Spleen (tissue), 11 donors: ENCODE results near the gene PRDM5. TPM values are rescaled to one million over a fixed set of nuclear protein-coding genes. Genes with fewer than 3 reads are reported as not detected.

Experiments used
- DNase-seq: peaks from one replicate; pipeline ENCODE4 v3.0.0-alpha.2; 2020
- H3K27ac ChIP-seq, 8 donors: fragments of 200-600 bp; sonication (generic) in 7 of 8; 1 replicate in 4 of 8; 2 replicates in 4 of 8; pipeline versions ENCODE4 v1.5.0 to v1.8.0; 2016 to 2021; ENCODE audit warnings: inconsistent platforms in 4 of 8, mild to moderate bottlenecking in 4 of 8, moderate library complexity in 1 of 8
- H3K27me3 ChIP-seq, 7 donors: fragments of 200-600 bp; sonication (generic) in 6 of 7; replicated peaks in 1 of 7; 1 replicate in 4 of 7; 2 replicates in 3 of 7; pipeline versions ENCODE4 v1.5.0 to v1.8.0; 2016 to 2021; ENCODE audit warnings: inconsistent platforms in 3 of 7, mild to moderate bottlenecking in 1 of 7
- H3K36me3 ChIP-seq, 6 donors: fragments of 200-600 bp; sonication (generic) in 5 of 6; 1 replicate in 4 of 6; 2 replicates in 2 of 6; pipeline versions ENCODE4 v1.5.0 to v1.8.0; 2016 to 2021; ENCODE audit warnings: inconsistent platforms in 2 of 6
- H3K4me1 ChIP-seq, 6 donors: fragments of 200-600 bp; sonication (generic) in 5 of 6; 1 replicate in 3 of 6; 2 replicates in 3 of 6; pipeline versions ENCODE4 v1.5.0 to v1.8.0; 2016 to 2021; ENCODE audit warnings: inconsistent platforms in 3 of 6
- H3K4me3 ChIP-seq, 8 donors: fragments of 200-600 bp; sonication (generic) in 7 of 8; 1 replicate in 4 of 8; 2 replicates in 4 of 8; pipeline versions ENCODE4 v1.5.0 to v1.8.0; 2016 to 2021; ENCODE audit warnings: inconsistent platforms in 4 of 8, mild to moderate bottlenecking in 4 of 8, moderate library complexity in 2 of 8
- H3K9me3 ChIP-seq, 8 donors: fragments of 200-600 bp; sonication (generic) in 7 of 8; 1 replicate in 4 of 8; 2 replicates in 4 of 8; pipeline versions ENCODE4 v1.5.0 to v1.8.0; 2016 to 2021; ENCODE audit warnings: inconsistent platforms in 4 of 8
- POLR2A ChIP-seq, 3 donors: fragments of 450-650 bp; IDR thresholded peaks; one replicate each; pipeline ENCODE4 v1.5.1; 2017; ENCODE audit warnings: antibody characterized with exemption in 3 of 3, mild to moderate bottlenecking in 1 of 3
- POLR2AphosphoS5 ChIP-seq, 3 donors: sonication (generic); formaldehyde crosslinking; IDR thresholded peaks; one replicate each; pipeline ENCODE4 v1.5.1; 2017; ENCODE audit warnings: antibody characterized with exemption in 3 of 3
- WGBS, 5 donors: extraction: QIAGEN DNeasy Blood & Tissue Kit in 3 of 5; methylation state at CpG; one replicate each; pipeline versions ENCODE4 v1.1.5 to v1.1.7; 2013 to 2018; 5-methylcytosine and 5-hydroxymethylcytosine counted together
- intact Hi-C: fragments of 100-400 bp; cut with DNase I; formaldehyde crosslinking; loops from one replicate; pipeline ENCODE4 v1.15.0; 2023; ENCODE audit warnings: low total_unique reads
- polyA plus RNA-seq, 3 donors: library from polyadenylated mRNA; stranded (reverse); fragments of 200-250 nt; gene quantifications; one replicate each; pipeline ENCODE4 v1.2.1, GENCODE V29; 2013
- total RNA-seq, 7 donors: library from RNA; depleted of rRNA in 3 of 7; stranded (reverse); fragments of >200 nt in 3 of 7; fragmentation: NEBNext Ultra II Directional in 4 of 7; extraction: Animal tissue kit (Norgen Biotek cat#: 25700) in 4 of 7; gene quantifications; one replicate each; pipeline versions ENCODE4 v1.1.0 to v1.2.1, GENCODE V29; 2016 to 2021
- TF ChIP-seq, protein P1 (sequence below), 11 experiments: fragments of 200-600 bp in 7 of 11; fragments of 450-650 bp in 4 of 11; sonication (generic) in 4 of 11; IDR thresholded peaks in 8 of 11; conservative IDR thresholded peaks in 3 of 11; 1 replicate in 7 of 11; 2 replicates in 4 of 11; pipeline versions ENCODE4 v1.4.0 to v1.8.0; 2016 to 2021; ENCODE audit warnings: antibody characterized with exemption in 11 of 11, inconsistent platforms in 4 of 11, mild to moderate bottlenecking in 1 of 11
- donor health status: healthy with polysubstance abuse.
- donor health status: DM: no; HTN: no; CAD: no; lungs with moderate emphysema.
- donor health status: DM: no; HTN: no; CAD: no.
- donor health status: Bipolar disorder and iron deficiency.
- donor health status: healthy.
- donor health status: DM: no; HTN: no; CAD: no.
- donor health status: DM: yes; HTN: yes; CAD: no.

Gene PRDM5
- total and polyA plus RNA-seq, 10 donors = 0.50 to 14.5 (median 7.6) TPM

DNA sequence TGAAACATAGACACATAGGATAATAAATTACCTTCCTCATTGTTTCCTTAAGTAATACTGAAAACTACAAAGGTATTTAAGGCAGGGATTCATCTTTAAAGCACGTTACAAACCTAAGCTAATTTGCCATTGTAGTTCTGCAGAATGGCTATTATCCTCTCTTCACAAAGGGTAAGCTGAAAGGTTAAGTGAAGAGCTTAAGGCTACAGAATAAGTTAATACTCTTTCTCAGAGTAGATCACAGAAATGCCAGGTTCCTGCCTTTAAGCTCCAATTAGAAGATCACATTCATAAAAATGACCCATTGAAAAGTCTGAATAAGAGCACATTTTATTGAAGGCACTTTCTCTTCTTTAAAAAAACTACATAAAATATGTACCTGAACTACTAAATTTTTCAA is 42.1 kb upstream of the PRDM5 start:
- H3K4me1 ChIP-seq = no peaks in the 10 kb centered on the region
- TF ChIP-seq POLR2A (IDR thresholded peaks at IDR 0.05) (no peak), POLR2AphosphoS5 (IDR thresholded peaks at IDR 0.05) (no peak)
- TF ChIP-seq, protein P1, sequence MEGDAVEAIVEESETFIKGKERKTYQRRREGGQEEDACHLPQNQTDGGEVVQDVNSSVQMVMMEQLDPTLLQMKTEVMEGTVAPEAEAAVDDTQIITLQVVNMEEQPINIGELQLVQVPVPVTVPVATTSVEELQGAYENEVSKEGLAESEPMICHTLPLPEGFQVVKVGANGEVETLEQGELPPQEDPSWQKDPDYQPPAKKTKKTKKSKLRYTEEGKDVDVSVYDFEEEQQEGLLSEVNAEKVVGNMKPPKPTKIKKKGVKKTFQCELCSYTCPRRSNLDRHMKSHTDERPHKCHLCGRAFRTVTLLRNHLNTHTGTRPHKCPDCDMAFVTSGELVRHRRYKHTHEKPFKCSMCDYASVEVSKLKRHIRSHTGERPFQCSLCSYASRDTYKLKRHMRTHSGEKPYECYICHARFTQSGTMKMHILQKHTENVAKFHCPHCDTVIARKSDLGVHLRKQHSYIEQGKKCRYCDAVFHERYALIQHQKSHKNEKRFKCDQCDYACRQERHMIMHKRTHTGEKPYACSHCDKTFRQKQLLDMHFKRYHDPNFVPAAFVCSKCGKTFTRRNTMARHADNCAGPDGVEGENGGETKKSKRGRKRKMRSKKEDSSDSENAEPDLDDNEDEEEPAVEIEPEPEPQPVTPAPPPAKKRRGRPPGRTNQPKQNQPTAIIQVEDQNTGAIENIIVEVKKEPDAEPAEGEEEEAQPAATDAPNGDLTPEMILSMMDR (IDR thresholded peaks at IDR 0.05 in 8 of 11, conservative IDR thresholded peaks at IDR 0.05 in 3 of 11) = no peak
- H3K27me3 ChIP-seq = no peaks in the 10 kb centered on the region
- no peak for DNase-seq
- H3K27ac ChIP-seq = no peak overlapping the region
- no peaks in the 10 kb centered on the region for H3K9me3 ChIP-seq
- intact Hi-C loops = no loop called here
- 32 to 64% (median 53%) methylated on average over 1 of the region's 1 CpG for WGBS, 5 donors
- no peaks in the 10 kb centered on the region for H3K36me3 ChIP-seq
- H3K4me3 ChIP-seq = no peak overlapping the region

DNA sequence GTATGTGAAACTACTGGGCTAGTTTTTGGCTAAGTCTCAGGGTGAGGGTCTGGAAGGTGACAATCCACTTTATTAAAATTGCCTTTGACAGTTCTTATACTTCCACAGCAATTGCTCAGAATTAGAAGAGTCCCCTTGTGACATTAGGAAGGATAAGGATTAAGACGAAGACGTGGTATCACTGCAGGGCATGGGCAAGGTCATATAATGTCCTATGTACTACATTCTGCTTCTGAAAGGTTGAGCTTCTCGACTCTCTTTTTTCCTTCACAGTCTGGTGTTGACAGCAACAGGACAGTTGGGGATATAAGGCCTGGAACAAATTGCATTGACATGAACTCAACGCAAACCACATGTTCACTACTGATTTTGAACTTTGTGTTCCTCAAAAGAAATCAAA is 40.9 kb upstream of the PRDM5 start:
- H3K27me3 ChIP-seq = no peaks in the 10 kb centered on the region
- intact Hi-C loops = no loop called here
- no peak for DNase-seq
- TF ChIP-seq POLR2A (IDR thresholded peaks at IDR 0.05) (no peak), POLR2AphosphoS5 (IDR thresholded peaks at IDR 0.05) (no peak)
- TF ChIP-seq, protein P1 (IDR thresholded peaks at IDR 0.05 in 8 of 11, conservative IDR thresholded peaks at IDR 0.05 in 3 of 11) = no peak
- no peak overlapping the region for H3K4me3 ChIP-seq
- H3K27ac ChIP-seq = no peak overlapping the region
- H3K9me3 ChIP-seq = no peaks in the 10 kb centered on the region
- H3K36me3 ChIP-seq = no peaks in the 10 kb centered on the region
- 76 to 88% (median 82%) methylated on average over 4 of the region's 4 CpGs for WGBS, 5 donors
- no peaks in the 10 kb centered on the region for H3K4me1 ChIP-seq

DNA sequence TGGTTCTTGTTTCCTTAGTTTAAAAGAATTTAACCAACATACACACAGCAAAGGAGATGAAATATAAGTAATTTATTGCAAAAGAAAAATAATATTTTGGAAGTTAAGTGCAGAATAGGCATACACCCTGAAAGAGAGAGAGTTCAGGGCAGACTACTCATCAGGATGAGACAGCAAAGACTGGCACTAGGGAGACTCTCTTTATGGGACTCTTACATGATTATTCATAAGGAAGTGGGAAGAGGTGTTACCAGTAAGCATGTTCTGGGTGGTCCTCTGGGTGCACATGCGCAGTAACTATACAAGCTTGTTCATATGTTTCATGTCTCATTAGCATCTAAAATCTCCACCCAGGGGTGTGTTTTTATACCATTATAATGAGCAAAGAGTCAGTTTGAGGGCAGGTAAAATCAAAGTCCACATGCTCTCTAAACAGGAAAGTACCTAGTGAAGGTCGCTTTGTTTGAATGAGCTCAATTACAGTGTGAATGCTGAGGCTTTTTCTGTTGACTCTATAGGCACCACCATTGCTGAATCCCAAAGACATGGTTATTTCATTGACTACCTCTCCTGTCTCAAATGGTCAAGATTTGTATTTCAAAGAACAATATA is 38.2 kb upstream of the PRDM5 start:
- intact Hi-C loops = no loop called here
- Histone ChIP-seq H3K27ac (no peak overlapping the region), H3K9me3 (no peaks in the 10 kb centered on the region), H3K4me3 (no peak overlapping the region), H3K4me1 (no peaks in the 10 kb centered on the region), H3K36me3 (no peaks in the 10 kb centered on the region), H3K27me3 (no peaks in the 10 kb centered on the region)
- DNase-seq = no peak
- 37 to 50% (median 49%) methylated on average over 2 of the region's 2 CpGs for WGBS, 5 donors
- TF ChIP-seq POLR2AphosphoS5 (IDR thresholded peaks at IDR 0.05) (no peak), POLR2A (IDR thresholded peaks at IDR 0.05) (no peak)
- TF ChIP-seq, protein P1 (IDR thresholded peaks at IDR 0.05 in 8 of 11, conservative IDR thresholded peaks at IDR 0.05 in 3 of 11) = no peak

DNA sequence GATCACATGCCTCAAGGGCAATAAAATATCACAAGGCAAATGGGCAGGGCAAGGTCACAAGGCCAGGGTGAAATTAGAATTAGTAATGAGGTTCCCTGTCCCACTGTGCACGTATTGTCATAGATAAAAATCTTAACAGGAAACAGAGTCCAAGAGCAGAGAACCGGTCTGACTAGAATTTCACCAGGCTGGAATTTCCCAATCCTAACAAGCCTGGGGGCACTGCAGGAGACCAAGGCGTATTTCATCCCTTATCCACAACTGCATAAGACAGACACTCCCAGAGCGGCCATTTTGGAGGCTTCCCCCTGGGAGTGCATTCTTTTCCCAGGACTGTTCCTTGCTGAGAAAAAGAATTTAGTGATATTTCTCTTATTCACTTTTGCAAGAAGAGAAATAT is 25.9 kb upstream of the PRDM5 start:
- DNase-seq = no peak
- intact Hi-C loops = no loop called here
- H3K4me1 ChIP-seq = no peaks in the 10 kb centered on the region
- H3K9me3 ChIP-seq = peaks cover 0 to 58% (median 33%) of the 10 kb centered on the region in 8 donors
- no peak overlapping the region for H3K27ac ChIP-seq
- H3K36me3 ChIP-seq = no peaks in the 10 kb centered on the region
- H3K4me3 ChIP-seq = no peak overlapping the region
- TF ChIP-seq, protein P1 (IDR thresholded peaks at IDR 0.05 in 8 of 11, conservative IDR thresholded peaks at IDR 0.05 in 3 of 11) = no peak
- TF ChIP-seq POLR2A (IDR thresholded peaks at IDR 0.05) = no peak
- no peak for TF ChIP-seq POLR2AphosphoS5 (IDR thresholded peaks at IDR 0.05)
- 55 to 71% (median 65%) methylated on average over 4 of the region's 4 CpGs for WGBS, 5 donors
- no peaks in the 10 kb centered on the region for H3K27me3 ChIP-seq
